Muscle layer of duodenum (tissue), 2 donors: Measurements from ENCODE around the gene SHISA6.

Experiments
- H3K27ac ChIP-seq: one replicate; pipeline ENCODE4 v1.7.0; 2013; ENCODE audit warnings: mild to moderate bottlenecking, low read length
- H3K27me3 ChIP-seq: one replicate; pipeline ENCODE4 v1.7.0; 2013; ENCODE audit warnings: low read depth, mild to moderate bottlenecking, control low read depth, low read length
- H3K36me3 ChIP-seq, 2 donors: one replicate each; pipeline ENCODE4 v1.7.0; 2013; ENCODE audit warnings: low read length in 2 of 2, control low read depth in 1 of 2, mild to moderate bottlenecking in 1 of 2; ENCODE audit not compliant: insufficient read depth in 2 of 2, control insufficient read depth in 1 of 2
- H3K4me1 ChIP-seq, 2 donors: one replicate each; pipeline ENCODE4 v1.7.0; 2013; ENCODE audit warnings: low read length in 2 of 2, mild to moderate bottlenecking in 2 of 2, control low read depth in 1 of 2, moderate library complexity in 1 of 2; ENCODE audit not compliant: insufficient read depth in 2 of 2, control insufficient read depth in 1 of 2
- H3K4me3 ChIP-seq, 2 donors: one replicate each; pipeline ENCODE4 v1.7.0; 2013; ENCODE audit warnings: low read length in 2 of 2, low read depth in 1 of 2, mild to moderate bottlenecking in 1 of 2
- H3K9me3 ChIP-seq, 2 donors: one replicate each; pipeline ENCODE4 v1.7.0; 2013; ENCODE audit warnings: low read length in 2 of 2, control low read depth in 1 of 2, mild to moderate bottlenecking in 1 of 2; ENCODE audit not compliant: control insufficient read depth in 1 of 2
- donor health status: healthy.

SHISA6 gene

GRCh38 chr17:11267999-11268575 lies 27.1 kb downstream of the SHISA6 start:
- H3K36me3 ChIP-seq: no peaks in the 10 kb centered on the region
- no peaks in the 10 kb centered on the region for H3K4me1 ChIP-seq
- no peak overlapping the region for H3K27ac ChIP-seq
- no peak overlapping the region for H3K4me3 ChIP-seq
- H3K27me3 ChIP-seq: no peaks in the 10 kb centered on the region
- peaks cover 0 to 12% of the 10 kb centered on the region in 2 donors for H3K9me3 ChIP-seq

- Histone ChIP-seq H3K4me3 (no peak overlapping the region), H3K9me3 (peaks cover 0 to 6% of the 10 kb centered on the region in 2 donors)
Measured at GRCh38 chr17:11269210-11269609, 28.2 kb downstream of the SHISA6 start.

GRCh38 chr17:11272191-11272590 lies 31.2 kb downstream of the SHISA6 start:
- no peak overlapping the region for H3K4me3 ChIP-seq
- no peaks in the 10 kb centered on the region for H3K4me1 ChIP-seq
- H3K36me3 ChIP-seq: no peaks in the 10 kb centered on the region
- H3K27ac ChIP-seq: no peak overlapping the region
- no peaks in the 10 kb centered on the region for H3K27me3 ChIP-seq
- no peaks in the 10 kb centered on the region for H3K9me3 ChIP-seq

More at GRCh38 chr17:11269210-11269609, 28.2 kb downstream of the SHISA6 start:
- no peak overlapping the region for H3K27ac ChIP-seq
- no peaks in the 10 kb centered on the region for H3K36me3 ChIP-seq
- no peaks in the 10 kb centered on the region for H3K4me1 ChIP-seq
- no peaks in the 10 kb centered on the region for H3K27me3 ChIP-seq

- Histone ChIP-seq H3K9me3 (peaks cover 0 to 5% of the 10 kb centered on the region in 2 donors), H3K4me3 (no peak overlapping the region), H3K4me1 (no peaks in the 10 kb centered on the region), H3K27ac (no peak overlapping the region), H3K27me3 (no peaks in the 10 kb centered on the region), H3K36me3 (no peaks in the 10 kb centered on the region)
Measured at GRCh38 chr17:11273596-11273995, 32.6 kb downstream of the SHISA6 start.

- H3K9me3 ChIP-seq: peaks cover 0 to 5% of the 10 kb centered on the region in 2 donors
- H3K4me3 ChIP-seq: no peak overlapping the region
- no peaks in the 10 kb centered on the region for H3K27me3 ChIP-seq
- no peaks in the 10 kb centered on the region for H3K4me1 ChIP-seq
- no peak overlapping the region for H3K27ac ChIP-seq
- H3K36me3 ChIP-seq: no peaks in the 10 kb centered on the region
Measured at GRCh38 chr17:11274106-11274505, 33.1 kb downstream of the SHISA6 start.

GRCh38 chr17:11276486-11276885 lies 35.5 kb downstream of the SHISA6 start:
- Histone ChIP-seq H3K4me3 (no peak overlapping the region), H3K36me3 (no peaks in the 10 kb centered on the region), H3K4me1 (no peaks in the 10 kb centered on the region), H3K9me3 (peaks cover 0 to 12% of the 10 kb centered on the region in 2 donors), H3K27ac (no peak overlapping the region), H3K27me3 (no peaks in the 10 kb centered on the region)

- no peaks in the 10 kb centered on the region for H3K4me1 ChIP-seq
- H3K4me3 ChIP-seq: no peak overlapping the region
- no peaks in the 10 kb centered on the region for H3K27me3 ChIP-seq
- no peak overlapping the region for H3K27ac ChIP-seq
- H3K9me3 ChIP-seq: peaks cover 0 to 12% of the 10 kb centered on the region in 2 donors
- no peaks in the 10 kb centered on the region for H3K36me3 ChIP-seq
Measured at GRCh38 chr17:11278186-11278991, 37.4 kb downstream of the SHISA6 start.

- H3K4me3 ChIP-seq: no peak overlapping the region
- H3K36me3 ChIP-seq: no peaks in the 10 kb centered on the region
- peaks cover 0 to 12% of the 10 kb centered on the region in 2 donors for H3K9me3 ChIP-seq
- H3K4me1 ChIP-seq: no peaks in the 10 kb centered on the region
- H3K27ac ChIP-seq: no peak overlapping the region
- H3K27me3 ChIP-seq: no peaks in the 10 kb centered on the region
Measured at GRCh38 chr17:11278992-11279270, 37.9 kb downstream of the SHISA6 start.

GRCh38 chr17:11279776-11280344 lies 38.8 kb downstream of the SHISA6 start:
- no peak overlapping the region for H3K27ac ChIP-seq
- no peak overlapping the region for H3K4me3 ChIP-seq
- no peaks in the 10 kb centered on the region for H3K4me1 ChIP-seq
- peaks cover 0 to 12% of the 10 kb centered on the region in 2 donors for H3K9me3 ChIP-seq
- no peaks in the 10 kb centered on the region for H3K27me3 ChIP-seq
- H3K36me3 ChIP-seq: no peaks in the 10 kb centered on the region

GRCh38 chr17:11282586-11282985 lies 41.6 kb downstream of the SHISA6 start:
- no peak overlapping the region for H3K4me3 ChIP-seq
- no peaks in the 10 kb centered on the region for H3K36me3 ChIP-seq
- peaks cover 0 to 11% of the 10 kb centered on the region in 2 donors for H3K9me3 ChIP-seq
- no peaks in the 10 kb centered on the region for H3K27me3 ChIP-seq
- H3K27ac ChIP-seq: no peak overlapping the region
- no peaks in the 10 kb centered on the region for H3K4me1 ChIP-seq

- Histone ChIP-seq H3K36me3 (no peaks in the 10 kb centered on the region), H3K27ac (no peak overlapping the region), H3K4me1 (no peaks in the 10 kb centered on the region), H3K9me3 (peaks cover 0 to 7% of the 10 kb centered on the region in 2 donors), H3K4me3 (no peak overlapping the region), H3K27me3 (no peaks in the 10 kb centered on the region)
Measured at GRCh38 chr17:11284811-11285210, 43.8 kb downstream of the SHISA6 start.
